Skin of body (tissue), 2 donors: ENCODE results near the gene TTC7B. TPM values are rescaled to one million over a fixed set of nuclear protein-coding genes. Genes with fewer than 3 reads are reported as not detected.

Source experiments
- DNase-seq: peaks from one replicate; lab custom pipeline; 2025; lab: John Stamatoyannopoulos, UW
- total RNA-seq: library from RNA; depleted of rRNA; stranded (reverse); fragments of >200 nt; gene quantifications from one replicate; pipeline ENCODE4 v1.2.3, GENCODE V29; 2014

The TTC7B gene
- total RNA-seq, 1 donor from 2014 or later = 15.9 TPM

DNA sequence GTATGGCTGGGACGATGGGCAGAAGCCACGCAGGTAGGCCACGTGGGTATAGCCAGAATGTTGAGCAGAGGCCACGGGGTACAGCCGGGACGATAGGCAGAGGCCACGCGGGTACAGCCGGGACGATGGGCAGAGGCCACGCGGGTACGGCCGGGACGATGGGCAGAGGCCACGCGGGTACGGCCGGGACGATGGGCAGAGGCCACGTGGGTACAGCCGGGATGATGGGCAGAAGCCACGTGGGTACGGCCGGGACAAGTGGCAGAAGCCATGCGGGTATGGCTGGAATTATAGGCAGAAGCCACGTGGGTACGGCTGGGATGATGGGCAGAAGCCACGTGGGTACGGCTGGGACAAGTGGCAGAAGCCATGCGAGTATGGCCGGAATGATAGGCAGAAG, 195.0 kb downstream of the TTC7B start:
- no peak for DNase-seq

DNA sequence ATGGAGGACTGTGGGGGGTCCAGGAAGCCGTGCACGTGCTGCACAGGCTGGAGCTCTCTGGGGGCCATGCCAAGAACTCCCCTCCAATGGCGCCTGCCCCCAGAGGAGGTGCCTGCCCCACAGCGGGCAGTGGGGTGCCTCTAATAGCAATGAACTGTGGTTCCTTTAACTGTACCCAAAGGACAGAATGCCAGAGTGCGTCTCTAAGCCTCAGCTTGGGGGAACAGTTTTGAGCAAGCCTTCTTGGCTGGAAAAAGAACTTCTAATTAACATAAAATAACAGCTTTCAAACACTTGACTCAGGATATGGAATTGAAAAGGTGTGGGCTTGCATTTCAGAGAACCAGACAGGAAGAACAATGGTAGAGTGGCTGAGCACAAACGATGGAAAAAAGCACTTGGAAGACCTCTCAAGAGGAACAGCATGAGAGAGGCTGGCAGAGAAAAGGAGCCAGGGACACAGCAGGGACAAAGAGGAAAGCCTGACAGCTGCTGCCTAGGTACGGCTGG, 195.6 kb downstream of the TTC7B start:
- no peak for DNase-seq

DNA sequence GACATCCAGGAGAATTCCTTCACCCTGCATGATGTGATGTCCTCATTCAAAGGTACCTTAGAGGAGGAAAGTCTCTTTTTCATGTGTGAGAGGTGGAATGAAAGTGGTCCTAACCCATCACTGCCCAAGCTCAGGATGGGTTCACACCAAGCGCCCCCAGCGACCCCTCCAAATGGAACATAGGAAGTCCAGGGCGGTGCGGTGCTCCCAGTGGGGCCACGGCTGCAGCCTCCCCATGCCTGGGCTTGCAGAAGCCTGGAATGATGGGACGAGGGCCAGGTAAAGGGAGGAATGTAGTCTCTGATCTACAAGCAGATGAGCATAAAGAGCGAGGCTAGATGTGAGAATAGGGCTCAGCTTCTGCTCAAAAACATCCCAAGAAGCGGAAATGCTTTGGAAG, 196.3 kb downstream of the TTC7B start:
- DNase-seq = no peak

DNA sequence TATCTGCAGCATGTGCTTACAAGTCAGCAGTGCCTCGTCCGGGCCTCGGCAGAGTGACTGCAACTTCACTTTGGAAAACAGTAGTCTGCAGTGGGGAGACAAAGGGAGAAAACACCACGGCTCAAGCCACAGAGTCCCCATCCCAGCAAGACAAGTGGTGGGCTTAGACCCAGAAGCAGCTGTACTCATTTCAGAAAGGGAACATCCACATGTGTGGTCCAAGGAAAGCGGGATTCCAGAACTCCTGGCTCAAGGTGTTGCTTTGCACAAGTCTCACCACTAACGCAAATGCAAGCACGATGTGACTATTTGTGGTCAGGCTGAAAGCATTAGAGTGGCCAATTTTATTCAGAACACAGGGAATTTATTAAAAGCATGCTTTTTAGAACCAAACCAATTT, 198.3 kb downstream of the TTC7B start:
- DNase-seq = no peak

DNA sequence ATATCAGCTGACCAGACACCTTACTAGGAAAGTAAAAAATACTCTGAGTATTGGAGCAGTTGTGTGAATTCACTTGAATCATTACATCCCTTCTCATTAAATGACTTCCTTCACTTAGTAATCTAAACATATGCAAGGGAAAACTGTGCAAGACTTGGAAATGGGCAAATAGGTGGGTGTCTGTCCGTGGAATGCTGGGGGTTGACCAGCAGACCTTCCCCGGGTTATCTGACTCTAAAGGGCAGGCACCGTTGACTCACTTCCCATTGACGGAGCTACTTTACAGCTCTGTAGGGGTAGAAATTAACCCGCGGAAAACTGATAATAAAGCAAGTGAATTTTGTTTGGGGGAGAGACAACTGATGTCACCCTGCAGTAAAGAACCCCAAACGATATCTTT, 199.3 kb downstream of the TTC7B start:
- no peak for DNase-seq

DNA sequence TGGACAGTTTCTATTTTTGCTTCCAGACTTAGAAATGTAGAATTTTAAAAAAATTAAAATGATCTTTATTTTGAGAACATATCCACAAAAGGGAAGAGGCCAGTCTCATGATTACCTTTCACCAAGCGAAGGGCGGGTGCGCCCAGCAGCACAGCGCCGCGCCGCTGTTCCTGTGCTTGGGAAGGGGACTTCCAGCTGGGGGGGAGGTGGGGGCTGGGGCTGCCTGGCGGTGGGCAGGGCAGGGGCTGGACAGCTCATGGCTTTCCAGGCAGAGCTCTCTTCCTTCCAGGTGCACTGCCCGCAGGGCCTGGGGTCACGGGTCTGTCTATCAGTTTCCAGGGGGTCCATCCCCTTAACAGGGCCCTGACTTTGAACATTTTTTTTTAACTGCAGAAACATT, 199.9 kb downstream of the TTC7B start:
- no peak for DNase-seq

DNA sequence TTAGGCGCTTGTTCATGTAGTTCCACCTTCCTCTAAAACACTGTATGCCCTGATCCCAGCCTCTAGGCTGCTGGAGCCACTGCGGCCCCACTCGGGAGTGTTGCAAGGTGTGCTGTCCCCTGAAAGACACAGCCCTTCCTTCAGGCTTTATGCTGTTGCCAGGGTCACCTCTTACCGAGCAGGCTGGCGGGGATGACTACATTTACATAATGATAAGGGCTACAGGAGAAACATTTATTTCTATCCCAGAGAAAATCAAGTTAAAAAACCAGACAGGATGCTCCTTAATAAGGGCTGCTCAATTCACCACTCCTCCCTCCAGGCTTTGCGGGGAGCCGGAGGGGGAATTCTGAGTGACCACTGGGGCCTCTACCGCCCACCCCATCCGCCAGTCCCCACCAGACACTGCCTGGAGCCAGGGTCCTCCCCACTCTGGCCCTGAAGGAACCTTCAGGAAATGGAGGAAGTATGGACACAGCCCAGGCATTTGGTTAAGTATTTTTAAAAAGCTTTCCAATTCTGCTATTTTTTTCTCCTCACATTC, 200.6 kb downstream of the TTC7B start:
- no peak for DNase-seq

DNA sequence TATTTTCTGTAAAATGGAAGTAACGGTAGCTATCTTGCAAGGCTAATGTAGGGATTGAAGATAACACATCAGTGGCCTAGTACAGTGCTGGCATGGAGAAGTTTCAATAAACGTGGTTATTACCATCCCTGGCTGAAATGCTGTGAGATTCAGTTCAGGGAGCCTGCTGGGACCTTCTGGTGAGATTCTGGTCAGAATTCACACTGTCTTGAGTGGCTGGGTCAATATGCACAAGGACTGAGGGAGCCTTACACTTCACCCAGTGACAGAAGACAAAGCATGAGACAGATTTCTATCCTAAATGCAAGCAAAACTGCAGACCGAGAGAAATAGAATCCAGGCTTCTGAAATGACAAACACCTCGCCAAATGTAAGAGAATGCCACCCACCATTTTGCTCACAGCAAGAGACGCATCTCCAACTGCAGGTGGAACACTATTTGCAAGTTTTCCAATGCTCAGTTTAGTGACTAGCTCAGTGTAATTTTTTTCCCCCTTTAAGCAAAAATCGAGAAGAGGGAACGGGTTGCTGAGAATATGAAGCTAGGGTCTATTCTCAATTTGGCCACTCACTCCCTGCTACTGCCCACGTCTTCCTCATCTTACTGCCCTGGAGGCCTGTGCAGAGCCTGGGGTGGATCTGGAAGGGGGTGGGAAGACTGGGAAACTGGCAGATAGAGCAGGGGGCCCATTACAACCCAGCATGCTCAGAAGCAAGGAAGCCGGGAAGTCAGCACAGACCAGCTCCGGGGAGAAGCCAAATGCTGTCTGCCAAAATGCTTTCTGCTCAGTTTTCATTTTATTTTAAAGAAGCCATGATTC, 201.3 kb downstream of the TTC7B start:
- no peak for DNase-seq

DNA sequence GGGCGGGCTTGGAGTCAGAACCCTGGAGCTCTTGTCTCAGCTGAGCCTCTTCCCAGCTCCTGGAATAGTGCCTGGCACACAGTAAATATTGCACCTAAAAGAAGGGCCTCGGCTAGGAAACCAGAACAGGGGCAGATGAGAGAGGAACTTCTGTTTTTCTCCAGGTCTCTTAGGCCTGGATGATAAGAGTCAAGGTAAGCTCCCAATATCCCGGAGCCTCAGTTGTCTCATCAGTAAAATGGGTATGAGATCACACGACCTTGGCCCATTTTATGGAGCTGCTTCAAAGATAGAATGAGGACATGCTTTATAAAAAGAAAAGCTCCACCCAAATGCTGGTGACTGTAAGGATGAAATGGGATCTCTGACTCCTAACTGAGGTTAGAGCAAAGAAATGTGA, 202.2 kb downstream of the TTC7B start:
- no peak for DNase-seq

DNA sequence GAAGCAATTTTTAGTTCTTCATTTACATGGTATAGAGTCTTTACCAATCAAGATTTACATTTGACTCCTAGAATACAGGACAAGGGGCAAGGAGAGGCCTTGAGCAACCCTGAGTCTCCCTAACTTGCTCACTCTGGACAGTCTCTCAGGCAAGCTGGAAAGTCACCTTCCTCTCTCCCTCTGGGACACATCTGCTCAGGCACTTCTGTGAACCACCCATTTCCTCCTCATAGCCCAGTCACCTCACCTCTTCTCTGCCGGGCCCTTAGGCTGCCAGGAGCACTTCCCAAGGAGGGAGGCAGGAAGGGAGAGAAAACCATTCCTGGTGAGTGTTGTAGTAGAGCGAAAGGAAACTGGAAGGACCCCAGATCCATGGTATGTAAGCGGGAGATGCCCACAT, 202.8 kb downstream of the TTC7B start:
- no peak for DNase-seq

DNA sequence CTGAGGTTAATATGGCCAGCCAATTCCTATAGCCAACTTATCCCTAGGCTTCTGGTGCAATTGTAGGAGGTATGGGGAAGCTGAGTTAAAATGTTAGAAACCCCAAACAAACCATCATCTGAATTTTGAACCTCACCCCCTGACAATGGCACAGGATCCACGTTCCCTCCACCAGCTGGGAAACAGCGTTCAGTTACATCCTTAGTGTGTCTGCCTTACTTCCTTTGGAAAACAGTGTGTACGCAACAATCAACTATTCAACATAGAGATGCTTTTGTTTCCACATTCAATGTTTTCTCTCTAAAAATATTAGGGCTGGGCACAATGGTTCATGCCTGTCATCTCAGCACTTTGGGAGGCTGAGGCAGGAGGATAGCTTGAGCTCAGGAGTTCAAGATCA, 203.4 kb downstream of the TTC7B start:
- no peak for DNase-seq

DNA sequence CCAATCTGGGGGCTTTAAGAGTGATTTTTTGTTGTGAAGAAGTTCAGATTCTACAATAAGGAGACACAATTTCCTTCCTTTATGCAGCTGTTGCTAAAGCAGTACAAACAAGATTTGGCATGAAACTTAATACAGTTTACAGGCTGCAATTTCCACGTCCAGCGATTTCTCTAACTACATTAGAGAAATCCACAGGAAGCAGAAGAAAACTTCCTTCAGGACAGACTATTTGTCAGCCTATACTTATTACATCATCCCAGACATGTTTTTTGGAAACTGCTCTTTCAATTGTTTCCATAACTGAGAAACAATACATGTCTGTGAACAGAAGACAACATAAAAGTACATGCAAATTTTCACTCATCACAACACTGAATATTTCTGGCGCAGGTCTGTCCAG, 204.3 kb downstream of the TTC7B start:
- peak; percentile 67 for DNase-seq

DNA sequence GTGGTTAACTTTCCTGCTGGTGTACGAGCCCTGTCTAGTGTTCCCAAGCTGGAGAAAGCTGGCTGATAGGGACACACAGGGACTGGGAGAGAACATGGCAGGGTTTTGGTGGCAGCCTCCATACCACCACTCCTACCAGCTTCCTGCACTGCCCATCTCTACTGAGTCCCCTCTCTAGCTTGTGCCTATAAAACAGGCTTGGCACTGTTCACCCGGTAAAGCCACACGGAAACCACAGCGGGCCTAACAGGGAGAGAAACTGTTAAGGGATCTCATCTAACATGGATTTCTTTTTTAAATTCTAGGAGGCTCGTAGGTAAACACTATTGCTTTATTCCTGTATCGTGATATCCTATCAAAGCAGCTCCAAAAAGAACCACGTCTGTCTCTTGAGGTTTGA, 204.7 kb downstream of the TTC7B start:
- DNase-seq = no peak

DNA sequence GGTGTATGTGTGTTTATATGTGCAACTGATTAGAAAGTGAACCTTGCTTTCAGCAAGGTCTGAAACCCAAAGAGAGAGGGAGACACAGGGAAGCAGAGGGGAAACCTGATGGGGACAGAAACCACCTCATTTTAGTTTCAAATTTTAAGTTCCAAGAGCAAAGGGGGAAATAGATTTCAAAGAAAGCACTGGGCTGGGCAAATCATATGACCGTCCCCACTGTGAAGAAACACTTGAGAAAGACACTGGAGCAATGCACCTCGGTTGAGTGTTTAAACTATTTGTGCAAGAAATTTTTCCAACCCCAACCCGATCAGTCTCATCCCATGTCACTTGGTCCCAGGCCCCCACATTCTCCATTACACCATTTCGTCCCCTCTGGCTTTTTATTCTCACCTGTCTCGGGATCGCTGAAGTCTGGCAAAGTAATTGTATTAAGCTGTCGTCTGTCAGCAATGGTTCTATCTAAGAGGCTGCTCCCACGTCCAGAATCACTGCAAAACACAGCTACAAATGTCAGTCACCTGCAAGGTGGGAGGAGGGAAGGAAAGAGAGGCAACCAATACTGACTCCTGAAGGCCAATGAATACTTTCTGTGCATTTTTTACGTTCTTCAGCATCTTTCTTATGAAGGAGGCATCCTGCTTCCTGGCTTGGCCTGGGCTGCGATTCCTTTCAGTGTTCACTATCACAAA, 205.7 kb downstream of the TTC7B start:
- no peak for DNase-seq

DNA sequence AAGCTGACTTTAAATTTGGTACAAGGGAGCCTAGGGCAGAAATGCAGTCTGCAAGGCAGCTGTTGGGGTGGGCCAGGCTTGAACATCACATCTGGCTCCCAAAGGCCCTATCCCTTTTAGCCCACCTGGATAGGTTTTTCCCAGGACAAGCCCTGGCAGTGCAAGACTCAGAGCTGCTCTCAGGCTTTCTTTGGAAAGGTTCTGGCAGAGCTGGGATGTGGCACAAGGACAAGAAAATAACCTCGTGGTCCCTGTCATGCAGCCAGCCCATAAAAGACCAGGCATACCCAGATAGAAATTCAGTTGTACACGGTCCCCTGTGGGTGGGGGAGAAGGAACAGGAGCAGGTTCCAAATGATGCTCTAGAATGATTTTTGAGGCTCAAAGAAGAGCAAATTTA, 206.9 kb downstream of the TTC7B start:
- no peak for DNase-seq

DNA sequence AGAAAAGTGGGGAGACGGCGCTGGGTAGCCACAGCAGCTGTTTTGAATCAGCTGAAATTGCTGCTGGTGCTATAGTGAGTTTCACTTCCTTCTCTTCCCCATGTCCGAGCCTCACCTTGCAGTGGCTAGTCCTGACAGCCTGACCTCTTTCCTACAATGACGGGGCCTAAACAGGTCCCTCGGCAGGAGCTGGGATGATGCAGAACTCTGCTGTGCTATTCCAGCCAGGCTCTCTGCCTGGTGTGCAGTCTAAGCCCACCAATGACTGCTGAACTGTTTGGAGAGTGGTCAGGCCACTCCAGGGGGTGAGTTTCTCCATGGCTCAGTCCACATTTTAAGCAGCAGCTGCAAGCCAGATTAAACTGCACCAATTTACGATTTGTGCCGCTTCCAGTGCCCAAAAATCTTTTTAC, 207.3 kb downstream of the TTC7B start:
- DNase-seq = no peak

DNA sequence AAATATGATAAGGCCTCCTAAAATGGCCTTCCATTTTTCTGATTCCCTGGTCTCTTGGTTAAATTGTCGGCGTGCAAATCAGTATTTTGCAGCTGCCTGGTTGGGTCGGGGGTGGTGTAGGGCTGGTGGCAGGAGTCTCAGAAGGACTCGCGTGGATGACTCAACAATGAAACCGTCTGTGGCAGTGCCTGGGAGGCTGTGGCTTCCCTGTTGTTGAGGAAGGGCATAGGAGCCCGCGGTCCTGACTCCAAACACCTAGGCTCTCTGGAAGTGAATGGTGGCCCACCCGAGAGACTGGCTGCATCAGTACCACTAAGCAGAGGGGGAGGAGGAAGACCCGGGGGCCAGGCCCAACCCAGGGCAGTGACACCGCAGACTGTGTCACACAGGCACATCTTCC, 207.9 kb downstream of the TTC7B start:
- DNase-seq = no peak

DNA sequence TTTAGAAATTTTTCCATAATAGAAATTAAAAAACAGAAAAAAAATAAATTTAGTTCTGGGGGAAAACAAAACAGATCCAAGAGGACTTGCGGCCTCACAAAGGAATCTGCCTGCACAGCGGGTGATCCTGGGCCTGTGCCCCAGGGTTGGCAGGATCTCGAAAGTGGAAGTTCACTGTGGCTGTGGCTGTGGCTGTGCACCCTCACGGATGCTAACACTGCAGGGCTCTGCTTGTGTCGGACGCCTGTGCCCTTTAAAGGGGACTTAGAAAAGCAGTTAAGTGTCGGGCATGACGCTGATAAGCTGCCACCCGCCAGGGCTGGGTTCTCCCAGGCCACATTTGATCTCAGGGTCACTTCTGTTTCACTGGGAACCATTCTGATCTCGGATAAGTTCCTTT, 209.1 kb downstream of the TTC7B start:
- no peak for DNase-seq

DNA sequence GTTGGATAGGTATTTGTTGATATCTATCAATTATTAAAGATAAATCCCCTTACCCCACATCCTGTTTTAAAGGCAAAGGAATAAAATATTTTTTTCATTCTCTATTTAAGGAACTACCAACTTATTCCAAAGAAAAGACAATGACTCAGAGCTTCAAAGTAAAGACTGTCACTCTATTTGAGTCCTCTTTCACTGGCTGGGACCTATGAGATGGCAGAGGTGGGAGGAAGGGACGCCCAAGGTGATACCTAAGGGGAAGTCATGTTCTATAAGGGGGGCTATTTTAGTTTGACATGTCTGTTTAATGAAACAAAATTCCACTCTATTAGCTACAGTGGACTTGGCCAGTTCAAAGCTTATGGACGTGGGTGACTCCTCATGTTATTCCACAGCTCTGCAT, 209.8 kb downstream of the TTC7B start:
- no peak for DNase-seq

DNA sequence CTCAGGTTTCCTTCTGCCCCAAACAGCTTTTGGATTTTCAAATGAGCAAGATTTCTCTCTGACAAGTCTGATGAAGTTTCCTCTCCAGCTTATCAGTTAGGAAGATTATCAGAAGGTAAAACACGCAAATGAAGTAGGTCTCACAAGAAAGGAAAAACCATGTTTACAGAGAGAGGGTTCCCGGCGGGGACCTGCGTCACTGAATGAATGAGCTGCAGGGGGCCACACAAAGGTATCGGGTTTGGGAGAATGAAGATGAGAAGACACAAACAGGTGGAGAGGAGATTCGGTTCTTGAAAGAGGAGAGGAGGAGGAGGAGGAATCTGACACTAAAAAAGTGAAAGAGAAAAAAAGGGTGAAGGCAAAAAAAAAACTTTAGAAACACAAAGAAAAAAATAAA, 210.8 kb downstream of the TTC7B start:
- no peak for DNase-seq

DNA sequence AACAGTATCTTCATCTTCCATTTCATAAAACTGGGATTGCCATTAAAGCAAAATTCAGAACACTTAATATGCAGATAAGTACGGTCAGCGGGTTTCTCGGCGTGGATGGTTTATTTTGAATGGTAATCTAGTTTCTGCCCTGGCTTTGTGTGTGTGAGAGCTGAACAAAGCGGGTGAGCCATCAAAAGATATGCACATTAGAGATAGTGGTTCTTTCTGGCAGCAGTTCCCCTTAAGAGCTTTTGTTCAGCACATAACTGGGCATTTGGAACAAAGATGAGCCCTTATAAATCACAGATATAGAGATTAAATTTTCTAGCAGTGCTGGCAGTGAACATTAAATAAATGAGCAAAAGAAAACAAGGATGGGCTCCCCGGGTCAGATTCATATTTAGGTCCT, 211.9 kb downstream of the TTC7B start:
- no peak for DNase-seq

DNA sequence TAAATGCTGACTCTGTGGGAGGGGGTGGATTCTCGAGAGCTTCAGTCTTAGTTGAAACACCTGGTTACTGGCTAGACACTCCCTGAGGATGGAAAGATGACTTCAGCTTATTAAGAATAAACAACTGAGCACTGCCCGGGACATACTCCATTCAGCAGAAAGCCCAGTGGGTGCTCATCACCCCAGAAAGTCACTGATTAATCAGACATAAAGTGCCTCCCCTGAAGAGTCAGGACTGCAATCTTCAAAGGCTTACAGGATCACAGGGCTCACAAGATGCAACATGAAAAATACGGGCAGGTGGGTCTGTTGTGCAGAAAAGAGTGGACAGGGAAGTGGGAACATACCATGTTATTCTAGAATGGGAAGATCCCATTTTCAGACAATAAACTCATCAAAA, 212.4 kb downstream of the TTC7B start:
- no peak for DNase-seq

DNA sequence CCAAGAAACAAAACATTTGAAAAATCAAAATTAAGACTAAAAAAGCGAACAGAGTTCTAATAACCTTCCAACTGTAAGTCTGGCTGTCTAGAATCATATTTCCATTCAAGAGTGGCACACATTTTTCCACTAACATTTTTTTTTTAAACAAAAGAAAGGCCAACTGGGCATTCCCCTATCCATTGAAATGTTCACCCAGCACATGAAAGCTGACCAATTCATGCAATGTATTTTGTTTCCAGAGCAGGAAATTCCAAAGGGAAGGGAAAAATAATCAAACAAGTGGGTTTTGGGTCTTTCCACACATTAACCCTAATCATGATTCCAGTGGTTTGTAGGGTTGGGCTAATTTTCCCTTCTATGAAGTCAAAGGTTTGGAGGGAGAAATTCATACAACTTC, 212.9 kb downstream of the TTC7B start:
- no peak for DNase-seq
